Fibroblast of lung (primary cell): Measurements from ENCODE around the gene CCL13. TPM values are rescaled to one million over a fixed set of nuclear protein-coding genes. Genes with fewer than 3 reads are reported as not detected.

Experiments used
- DNase-seq, 2 donors: peaks; one replicate each; pipeline versions ENCODE4 v3.0.0 to v3.0.0-alpha.2; 2010; ENCODE audit warnings: low read depth in 2 of 2
- H2AFZ ChIP-seq: 2 replicates; pipeline ENCODE4 v1.5.1; 2012; ENCODE audit warnings: low read length, control low read depth, inconsistent platforms
- H3K27ac ChIP-seq: 2 replicates; pipeline ENCODE4 v1.5.1; 2011; ENCODE audit warnings: low read length, control low read depth; ENCODE audit not compliant: insufficient read depth
- H3K27me3 ChIP-seq: 2 replicates; pipeline ENCODE4 v1.5.1; 2011; ENCODE audit warnings: mild to moderate bottlenecking, low read length; ENCODE audit not compliant: control insufficient read depth, insufficient read depth
- H3K36me3 ChIP-seq: 2 replicates; pipeline ENCODE4 v1.5.1; 2011; ENCODE audit warnings: low read length; ENCODE audit not compliant: control insufficient read depth, insufficient read depth
- H3K4me1 ChIP-seq: 2 replicates; pipeline ENCODE4 v1.5.1; 2011; ENCODE audit warnings: low read length; ENCODE audit not compliant: control insufficient read depth, insufficient read depth; ENCODE audit errors: extremely low read depth
- H3K4me2 ChIP-seq: 2 replicates; pipeline ENCODE4 v1.5.1; 2011; ENCODE audit warnings: low read length, control low read depth; ENCODE audit not compliant: insufficient read depth; ENCODE audit errors: extremely low read depth
- H3K4me3 ChIP-seq, 4 experiments: fragments of 200-600 bp in 1 of 4; sonication (generic) in 1 of 4; replicated peaks in 1 of 4; 2 replicates each; pipeline ENCODE4 v1.5.1; 2011 to 2016; ENCODE audit warnings: low read length in 4 of 4, low read depth in 3 of 4, mild to moderate bottlenecking in 3 of 4, control low read depth in 2 of 4, inconsistent platforms in 1 of 4, mixed read lengths in 1 of 4; ENCODE audit not compliant: insufficient read depth in 1 of 4; ENCODE audit errors: control extremely low read depth in 1 of 4
- H3K79me2 ChIP-seq: 2 replicates; pipeline ENCODE4 v1.5.1; 2012; ENCODE audit warnings: mild to moderate bottlenecking, low read length, inconsistent platforms; ENCODE audit not compliant: control insufficient read depth, insufficient read depth
- H3K9ac ChIP-seq: 2 replicates; pipeline ENCODE4 v1.5.1; 2011; ENCODE audit warnings: mild to moderate bottlenecking, low read length, control low read depth; ENCODE audit not compliant: insufficient read depth
- H3K9me3 ChIP-seq: 2 replicates; pipeline ENCODE4 v1.5.1; 2012; ENCODE audit warnings: low read depth, low read length; ENCODE audit not compliant: control insufficient read depth, insufficient read depth
- H4K20me1 ChIP-seq: 2 replicates; pipeline ENCODE4 v1.5.1; 2011; ENCODE audit warnings: low read length; ENCODE audit not compliant: control insufficient read depth, insufficient read depth; ENCODE audit errors: extremely low read depth
- CTCF ChIP-seq, 2 donors: IDR thresholded peaks in 1 of 2; conservative IDR thresholded peaks in 1 of 2; 1 replicate in 1 of 2; 2 replicates in 1 of 2; pipeline ENCODE4 v1.5.1; 2011 to 2012; ENCODE audit warnings: low read length in 2 of 2, control low read depth in 1 of 2, inconsistent platforms in 1 of 2, low read depth in 1 of 2, mild to moderate bottlenecking in 1 of 2
- EZH2 ChIP-seq: IDR thresholded peaks from 2 replicates; pipeline ENCODE4 v1.5.1; 2012; ENCODE audit warnings: low read length, control low read depth, mild to moderate bottlenecking; ENCODE audit errors: missing control alignments
- polyA plus RNA-seq, 2 donors: library from polyadenylated mRNA; depleted of rRNA in 1 of 2; stranded (reverse) in 1 of 2; unstranded in 1 of 2; fragments of >200 nt; gene quantifications; 2 replicates each; pipeline ENCODE4 v1.2.1, GENCODE V29; 2011 to 2012; ENCODE audit warnings: missing spikeins in 1 of 2
- total RNA-seq: library from RNA; depleted of rRNA; stranded (reverse); fragments of >200 nt; gene quantifications from 2 replicates; pipeline ENCODE4 v1.2.1, GENCODE V29; 2014

The CCL13 gene
- total and polyA plus RNA-seq, 2 donors (not counting 1 experiment from before 2014, with no cell fraction given) = 1.7 TPM; not detected in 1

DNA sequence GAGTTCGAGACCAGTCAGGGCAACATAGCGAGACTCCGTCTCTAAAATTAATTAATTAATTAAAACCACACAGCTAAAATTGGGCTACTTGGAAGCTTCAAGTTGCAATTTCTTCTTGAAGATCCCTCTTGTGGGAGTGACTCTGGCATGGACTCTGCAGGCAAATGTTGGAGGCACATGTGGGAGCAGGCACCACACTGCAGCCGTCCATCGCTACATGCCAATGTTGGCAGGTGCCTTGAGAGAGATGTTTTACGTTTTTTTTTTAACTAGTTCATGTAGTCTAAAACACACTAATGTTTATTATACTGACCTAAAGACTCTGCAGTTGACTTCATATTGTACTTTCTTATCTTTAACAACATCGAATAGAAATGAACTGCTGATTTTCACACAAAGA lies 45.0 kb upstream of the CCL13 start:
- no peaks in the 10 kb centered on the region for H4K20me1 ChIP-seq
- no peak overlapping the region for H3K9ac ChIP-seq
- peaks cover 15% of the 10 kb centered on the region for H3K4me1 ChIP-seq
- H3K9me3 ChIP-seq = no peaks in the 10 kb centered on the region
- no peak overlapping the region for H3K27ac ChIP-seq
- no peak for DNase-seq
- TF ChIP-seq EZH2 (no peak), CTCF (conservative IDR thresholded peaks at IDR 0.05 in 1 of 2, IDR thresholded peaks at IDR 0.05 in 1 of 2; ENCODE audit: low read depth in 1 of 2, low read length in 2 of 2) (no peak)
- no peak overlapping the region for H3K4me3 ChIP-seq
- H3K27me3 ChIP-seq = no peaks in the 10 kb centered on the region
- no peaks in the 10 kb centered on the region for H3K36me3 ChIP-seq
- no peak overlapping the region for H2AFZ ChIP-seq
- no peaks in the 10 kb centered on the region for H3K79me2 ChIP-seq
- no peak overlapping the region for H3K4me2 ChIP-seq

DNA sequence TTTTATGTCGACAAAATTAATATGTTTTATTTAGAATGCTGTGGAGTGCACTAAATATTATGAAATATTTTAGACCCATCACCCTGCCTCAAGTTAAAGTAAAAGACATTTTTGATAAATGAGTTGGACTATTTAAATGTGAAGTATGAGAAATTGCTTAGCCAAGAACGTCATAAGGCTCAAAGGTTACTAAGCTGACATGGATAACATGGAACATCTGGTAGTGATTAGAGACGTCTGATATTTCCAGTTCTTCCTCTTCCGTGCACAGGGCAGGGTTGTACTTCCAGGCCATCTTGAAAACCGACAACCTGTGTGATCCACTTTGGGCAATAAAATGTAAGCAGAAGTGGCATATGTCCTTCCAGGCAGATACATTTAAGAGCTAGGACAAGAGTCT lies 44.2 kb upstream of the CCL13 start:
- H3K4me1 ChIP-seq = peaks cover 10% of the 10 kb centered on the region
- H2AFZ ChIP-seq = no peak overlapping the region
- peak overlapping the region; percentile 22 for H3K27ac ChIP-seq
- DNase-seq = peak; percentile 50 to 73
- no peak overlapping the region for H3K4me2 ChIP-seq
- no peaks in the 10 kb centered on the region for H4K20me1 ChIP-seq
- no peaks in the 10 kb centered on the region for H3K9me3 ChIP-seq
- H3K27me3 ChIP-seq = no peaks in the 10 kb centered on the region
- no peaks in the 10 kb centered on the region for H3K36me3 ChIP-seq
- H3K79me2 ChIP-seq = no peaks in the 10 kb centered on the region
- H3K4me3 ChIP-seq = no peak overlapping the region
- no peak overlapping the region for H3K9ac ChIP-seq
- no peak for TF ChIP-seq EZH2

GRCh38 chr17:34313164-34313563 lies 43.1 kb upstream of the CCL13 start:
- TF ChIP-seq CTCF (conservative IDR thresholded peaks at IDR 0.05 in 1 of 2, IDR thresholded peaks at IDR 0.05 in 1 of 2; ENCODE audit: low read depth in 1 of 2, low read length in 2 of 2) = no peak
- no peak for TF ChIP-seq EZH2
- no peak overlapping the region for H3K9ac ChIP-seq
- peaks cover 6% of the 10 kb centered on the region for H3K4me1 ChIP-seq
- H3K79me2 ChIP-seq = no peaks in the 10 kb centered on the region
- H3K4me3 ChIP-seq = no peak overlapping the region
- H3K27ac ChIP-seq = no peak overlapping the region
- no peak overlapping the region for H2AFZ ChIP-seq
- H3K4me2 ChIP-seq = no peak overlapping the region
- peak in 1 of 2 donors; percentile 67 for DNase-seq
- H3K27me3 ChIP-seq = no peaks in the 10 kb centered on the region
- no peaks in the 10 kb centered on the region for H4K20me1 ChIP-seq
- no peaks in the 10 kb centered on the region for H3K36me3 ChIP-seq
- H3K9me3 ChIP-seq = no peaks in the 10 kb centered on the region
